OCI-LY1 (cell line): ENCODE data around the gene CCNB3.

Experiments
- H2AFZ ChIP-seq: fragments of 200-600 bp; sonication (generic), shearing (Covaris generic); 2 replicates; pipeline ENCODE4 v1.6.0; 2014; ENCODE audit warnings: antibody characterized with exemption, mild to moderate bottlenecking, low read length
- H3F3A ChIP-seq: fragments of 200-600 bp; sonication (generic), shearing (Covaris generic); 2 replicates; pipeline ENCODE4 v1.6.0; 2014; ENCODE audit warnings: mild to moderate bottlenecking, antibody characterized with exemption, low read length, moderate library complexity; ENCODE audit not compliant: insufficient read depth
- H3K27ac ChIP-seq: fragments of 200-600 bp; sonication (generic); 2 replicates; pipeline ENCODE4 v1.5.1; 2014; ENCODE audit warnings: low read length, mixed run types, mild to moderate bottlenecking, low read depth; ENCODE audit not compliant: poor library complexity, severe bottlenecking
- H3K27me3 ChIP-seq: fragments of 200-600 bp; sonication (generic); 2 replicates; pipeline ENCODE4 v1.6.0; 2014; ENCODE audit warnings: antibody characterized with exemption, mild to moderate bottlenecking, low read length, moderate library complexity; ENCODE audit not compliant: insufficient read depth
- H3K36me3 ChIP-seq: fragments of 200-600 bp; sonication (generic); 2 replicates; pipeline ENCODE4 v1.6.1; 2014; ENCODE audit warnings: mild to moderate bottlenecking, antibody characterized with exemption, low read length, moderate library complexity, mixed read lengths; ENCODE audit not compliant: insufficient read depth
- H3K4me1 ChIP-seq: fragments of 200-600 bp; sonication (generic); 2 replicates; pipeline ENCODE4 v1.5.1; 2014; ENCODE audit warnings: mild to moderate bottlenecking, low read length, moderate library complexity; ENCODE audit not compliant: insufficient read depth, severe bottlenecking
- H3K4me2 ChIP-seq: fragments of 200-600 bp; sonication (generic), shearing (Covaris generic); 2 replicates; pipeline ENCODE4 v1.6.1; 2014; ENCODE audit warnings: low read length
- H3K4me3 ChIP-seq: fragments of 200-600 bp; sonication (generic); 2 replicates; pipeline ENCODE4 v1.5.1; 2014; ENCODE audit warnings: low read length, low read depth, mild to moderate bottlenecking, mixed read lengths; ENCODE audit not compliant: poor library complexity, severe bottlenecking
- H3K79me2 ChIP-seq: fragments of 200-600 bp; shearing (Covaris generic); 2 replicates; pipeline ENCODE4 v1.6.1; 2016; ENCODE audit warnings: mixed run types, low read length, mixed read lengths; ENCODE audit not compliant: insufficient read depth
- H3K9ac ChIP-seq: fragments of 200-600 bp; sonication (generic), shearing (Covaris generic); 2 replicates; pipeline ENCODE4 v1.6.1; 2014; ENCODE audit warnings: mild to moderate bottlenecking, low read length, mixed read lengths
- H3K9me2 ChIP-seq: fragments of 200-600 bp; sonication (generic), shearing (Covaris generic); 2 replicates; pipeline ENCODE4 v1.6.1; 2014; ENCODE audit warnings: low read depth, mild to moderate bottlenecking, low read length, mixed read lengths
- H3K9me3 ChIP-seq: fragments of 200-600 bp; shearing (Covaris generic); 2 replicates; pipeline ENCODE4 v1.6.1; 2014; ENCODE audit warnings: low read length, mixed read lengths
- H4K20me1 ChIP-seq: fragments of 200-600 bp; sonication (generic), shearing (Covaris generic); 2 replicates; pipeline ENCODE4 v1.6.0; 2016; ENCODE audit warnings: mild to moderate bottlenecking, low read length; ENCODE audit not compliant: insufficient read depth
- CTCF ChIP-seq: fragments of 200-600 bp; sonication (generic), shearing (Covaris generic); IDR thresholded peaks from 2 replicates; pipeline ENCODE4 v1.5.1; 2017; ENCODE audit warnings: mild to moderate bottlenecking, antibody characterized with exemption, low read length, moderate library complexity, mixed read lengths
- EZH2 ChIP-seq: fragments of 200-600 bp; sonication (generic), shearing (Covaris generic); IDR thresholded peaks from 2 replicates; pipeline ENCODE4 v1.8.0; 2017; ENCODE audit warnings: borderline replicate concordance, mixed run types, mild to moderate bottlenecking, antibody characterized with exemption, low read length, moderate library complexity, mixed read lengths

Gene CCNB3

GRCh38 chrX:50161127-50161526, 43.4 kb upstream of the CCNB3 start:
- Histone ChIP-seq H3K79me2 (no peaks in the 10 kb centered on the region), H3K4me2 (no peak overlapping the region), H3K9me3 (no peaks in the 10 kb centered on the region), H2AFZ (no peak overlapping the region), H3K27ac (no peak overlapping the region), H3K4me3 (no peak overlapping the region), H3K4me1 (no peaks in the 10 kb centered on the region), H3K36me3 (no peaks in the 10 kb centered on the region), H4K20me1 (no peaks in the 10 kb centered on the region), H3K27me3 (no peaks in the 10 kb centered on the region), H3F3A (no peaks in the 10 kb centered on the region), H3K9ac (no peak overlapping the region), H3K9me2 (no peaks in the 10 kb centered on the region)
- TF ChIP-seq CTCF (no peak), EZH2 (no peak)

- no peaks in the 10 kb centered on the region for H3K4me1 ChIP-seq
- H3K27me3 ChIP-seq: no peaks in the 10 kb centered on the region
- no peak overlapping the region for H3K9ac ChIP-seq
- H3K79me2 ChIP-seq: no peaks in the 10 kb centered on the region
- no peak overlapping the region for H3K4me3 ChIP-seq
- H3K9me3 ChIP-seq: no peaks in the 10 kb centered on the region
- no peak for TF ChIP-seq CTCF
- no peak for TF ChIP-seq EZH2
- H2AFZ ChIP-seq: no peak overlapping the region
- H4K20me1 ChIP-seq: no peaks in the 10 kb centered on the region
- no peaks in the 10 kb centered on the region for H3K9me2 ChIP-seq
- no peaks in the 10 kb centered on the region for H3K36me3 ChIP-seq
- no peak overlapping the region for H3K27ac ChIP-seq
- H3F3A ChIP-seq: no peaks in the 10 kb centered on the region
- H3K4me2 ChIP-seq: no peak overlapping the region
Observed at GRCh38 chrX:50165727-50166126, 38.8 kb upstream of the CCNB3 start.

GRCh38 chrX:50167366-50167765, 37.2 kb upstream of the CCNB3 start:
- H3K27ac ChIP-seq: no peak overlapping the region
- H4K20me1 ChIP-seq: no peaks in the 10 kb centered on the region

More at GRCh38 chrX:50167366-50167765, 37.2 kb upstream of the CCNB3 start:
- H3K9me3 ChIP-seq: no peaks in the 10 kb centered on the region
- H3K36me3 ChIP-seq: no peaks in the 10 kb centered on the region
- no peaks in the 10 kb centered on the region for H3K4me1 ChIP-seq
- no peaks in the 10 kb centered on the region for H3K9me2 ChIP-seq
- H3K9ac ChIP-seq: no peak overlapping the region
- H3K4me3 ChIP-seq: no peak overlapping the region
- no peaks in the 10 kb centered on the region for H3K27me3 ChIP-seq
- H3K4me2 ChIP-seq: no peak overlapping the region
- H3F3A ChIP-seq: no peaks in the 10 kb centered on the region
- no peak for TF ChIP-seq EZH2
- TF ChIP-seq CTCF: no peak
- no peak overlapping the region for H2AFZ ChIP-seq
- no peaks in the 10 kb centered on the region for H3K79me2 ChIP-seq
